ENCODE measurements around the gene BACE2. TPM values are rescaled to one million over a fixed set of nuclear protein-coding genes. Genes with fewer than 3 reads are reported as not detected.

Gene BACE2
- total RNA-seq, 1 experiment from 2014 or later, result 23.2 TPM

- intact Hi-C loops (cut with micrococcal nuclease), result loop anchor here (2.0 kb wide), 1 partner anchor 340 kb away; no protein-coding TSS in a partner anchor
- CTCF ChIA-PET, result interaction anchor here (4.4 kb wide), 1 partner anchor 14 kb away, joined by 33 read pairs; no protein-coding TSS in a partner anchor
- TF ChIP-seq EZH2 (IDR thresholded peaks at IDR 0.05) (no peak), ATF3 (IDR thresholded peaks at IDR 0.05) (no peak), YY1 (IDR thresholded peaks at IDR 0.05; ENCODE audit: extremely low read depth, insufficient replicate concordance, low read depth, low read length) (no peak), REST (IDR thresholded peaks at IDR 0.05; ENCODE audit: low read depth) (no peak), EGR1 (IDR thresholded peaks at IDR 0.05; ENCODE audit: low read depth) (no peak), POLR2AphosphoS5 (IDR thresholded peaks at IDR 0.05; ENCODE audit: low read depth, low read length) (no peak), CBX3 (IDR thresholded peaks at IDR 0.05; ENCODE audit: low read depth) (no peak), SIN3A (IDR thresholded peaks at IDR 0.05; ENCODE audit: low read depth) (no peak), CEBPB (IDR thresholded peaks at IDR 0.05; ENCODE audit: low read depth) (no peak), JUND (IDR thresholded peaks at IDR 0.05) (no peak), POLR2A (IDR thresholded peaks at IDR 0.05; ENCODE audit: borderline replicate concordance, extremely low read depth, insufficient read depth, insufficient read length) (no peak), TCF7L2 (IDR thresholded peaks at IDR 0.05; ENCODE audit: borderline replicate concordance, extremely low read depth, insufficient read depth, insufficient read length) (no peak), RAD21 (IDR thresholded peaks at IDR 0.05; ENCODE audit: low read depth) (no peak), FOSL1 (IDR thresholded peaks at IDR 0.05; ENCODE audit: low read depth) (no peak), ELF1 (IDR thresholded peaks at IDR 0.05; ENCODE audit: borderline replicate concordance, low read depth) (no peak), ZFX (IDR thresholded peaks at IDR 0.05) (no peak), EZH2phosphoT487 (IDR thresholded peaks at IDR 0.05; ENCODE audit: borderline replicate concordance) (no peak)
- TF ChIP-seq, protein P1, sequence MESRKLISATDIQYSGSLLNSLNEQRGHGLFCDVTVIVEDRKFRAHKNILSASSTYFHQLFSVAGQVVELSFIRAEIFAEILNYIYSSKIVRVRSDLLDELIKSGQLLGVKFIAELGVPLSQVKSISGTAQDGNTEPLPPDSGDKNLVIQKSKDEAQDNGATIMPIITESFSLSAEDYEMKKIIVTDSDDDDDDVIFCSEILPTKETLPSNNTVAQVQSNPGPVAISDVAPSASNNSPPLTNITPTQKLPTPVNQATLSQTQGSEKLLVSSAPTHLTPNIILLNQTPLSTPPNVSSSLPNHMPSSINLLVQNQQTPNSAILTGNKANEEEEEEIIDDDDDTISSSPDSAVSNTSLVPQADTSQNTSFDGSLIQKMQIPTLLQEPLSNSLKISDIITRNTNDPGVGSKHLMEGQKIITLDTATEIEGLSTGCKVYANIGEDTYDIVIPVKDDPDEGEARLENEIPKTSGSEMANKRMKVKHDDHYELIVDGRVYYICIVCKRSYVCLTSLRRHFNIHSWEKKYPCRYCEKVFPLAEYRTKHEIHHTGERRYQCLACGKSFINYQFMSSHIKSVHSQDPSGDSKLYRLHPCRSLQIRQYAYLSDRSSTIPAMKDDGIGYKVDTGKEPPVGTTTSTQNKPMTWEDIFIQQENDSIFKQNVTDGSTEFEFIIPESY (IDR thresholded peaks at IDR 0.05; ENCODE audit: extremely low read depth, insufficient replicate concordance, low read length), result no peak
- no peaks in the 10 kb centered on the region for H3K79me2 ChIP-seq (ENCODE audit: insufficient read depth, low read length)
- peaks cover 0 to 3% of the 10 kb centered on the region in 2 experiments; a peak in 1 of 4 replicates for H3K4me1 ChIP-seq (ENCODE audit: control insufficient read depth in 1 of 2, insufficient read depth in 2 of 2, low read length in 2 of 2)
- RAD21 ChIA-PET (ENCODE audit: low non-redundant PET in 1 of 2, low total read pairs in 2 of 2, uncharacterized antibody in 2 of 2, unreplicated experiment in 2 of 2), result no interaction called here
- no peak for ATAC-seq
- H3K27ac ChIP-seq (ENCODE audit: low read depth, low read length), result no peak overlapping the region
- H3K4me2 ChIP-seq (ENCODE audit: low read length), result no peak overlapping the region
- H3K27me3 ChIP-seq (ENCODE audit: insufficient read depth, low read length), result peaks cover 19% of the 10 kb centered on the region; the same call in 1 of the 2 replicates
- BruUV-seq (replicated peaks), result no TSS peak
- H3K4me3 ChIP-seq (replicated peaks in 1 of 2; ENCODE audit: low read depth in 1 of 2, low read length in 2 of 2), result no peak overlapping the region
- POLR2A ChIA-PET, result no interaction called here
- no peaks in the 10 kb centered on the region for H3K9me3 ChIP-seq (ENCODE audit: control insufficient read depth in 1 of 2, insufficient read depth in 1 of 2, low read depth in 1 of 2, low read length in 2 of 2)
- H3K9me2 ChIP-seq (ENCODE audit: insufficient read depth), result no peaks in the 10 kb centered on the region
- no peak overlapping the region for H2AFZ ChIP-seq (ENCODE audit: low read depth, low read length, poor library complexity, severe bottlenecking)
- no peak overlapping the region for H3K9ac ChIP-seq (ENCODE audit: low read length)
- H4K20me1 ChIP-seq (ENCODE audit: insufficient read depth), result no peaks in the 10 kb centered on the region
- DNase-seq (ENCODE audit: low read depth, low spot score), result no peak
- H3K36me3 ChIP-seq (ENCODE audit: control insufficient read depth in 1 of 2, insufficient read depth in 2 of 2, low read length in 2 of 2), result no peaks in the 10 kb centered on the region
Observed at GRCh38 chr21:41120997-41121396, 47.0 kb upstream of the BACE2 start.

Data from HCT116 (cell line).